Fibroblast of pulmonary artery (primary cell): Measurements from ENCODE around the gene FNDC10.

Source experiments
- DNase-seq: peaks from one replicate; pipeline ENCODE4 v3.0.0-alpha.2; 2010; ENCODE audit warnings: low read depth
- H3K4me3 ChIP-seq: replicated peaks from 2 replicates; pipeline ENCODE4 v1.5.1; 2011; ENCODE audit warnings: low read depth, mild to moderate bottlenecking, control low read depth, low read length, moderate library complexity
- CTCF ChIP-seq: IDR thresholded peaks from 2 replicates; pipeline ENCODE4 v1.5.1; 2011; ENCODE audit warnings: mild to moderate bottlenecking, control low read depth, low read length, inconsistent platforms; ENCODE audit errors: missing control alignments

FNDC10 gene

GRCh38 chr1:1631782-1632420 lies 32.0 kb upstream of the FNDC10 start, which contains the start of gene MMP23B:
MMP23B (plus strand) TSS chr1:1632173; CDS start chr1:1632219, 46 bp downstream.
- no peak for TF ChIP-seq CTCF
- H3K4me3 ChIP-seq, result no peak within 1 kb of the TSS
- DNase-seq, result no peak

- no peak for TF ChIP-seq CTCF
- DNase-seq, result peak; percentile 29
- H3K4me3 ChIP-seq, result no peak overlapping the region
Observed at GRCh38 chr1:1630965-1631781, 31.2 kb upstream of the FNDC10 start.

GRCh38 chr1:1630191-1630964 lies 30.4 kb upstream of the FNDC10 start:
- no peak overlapping the region for H3K4me3 ChIP-seq
- TF ChIP-seq CTCF, result no peak
- DNase-seq, result peak; percentile 57

GRCh38 chr1:1629430-1630190 lies 29.7 kb upstream of the FNDC10 start:
- no peak overlapping the region for H3K4me3 ChIP-seq
- TF ChIP-seq CTCF, result no peak

GRCh38 chr1:1628754-1629429 lies 29.0 kb upstream of the FNDC10 start:
- H3K4me3 ChIP-seq, result no peak overlapping the region

More at GRCh38 chr1:1629430-1630190, 29.7 kb upstream of the FNDC10 start:
- no peak for DNase-seq

More at GRCh38 chr1:1628754-1629429, 29.0 kb upstream of the FNDC10 start:
- no peak for TF ChIP-seq CTCF
- DNase-seq, result no peak
